ENCODE data around the gene TBL3.

DNA sequence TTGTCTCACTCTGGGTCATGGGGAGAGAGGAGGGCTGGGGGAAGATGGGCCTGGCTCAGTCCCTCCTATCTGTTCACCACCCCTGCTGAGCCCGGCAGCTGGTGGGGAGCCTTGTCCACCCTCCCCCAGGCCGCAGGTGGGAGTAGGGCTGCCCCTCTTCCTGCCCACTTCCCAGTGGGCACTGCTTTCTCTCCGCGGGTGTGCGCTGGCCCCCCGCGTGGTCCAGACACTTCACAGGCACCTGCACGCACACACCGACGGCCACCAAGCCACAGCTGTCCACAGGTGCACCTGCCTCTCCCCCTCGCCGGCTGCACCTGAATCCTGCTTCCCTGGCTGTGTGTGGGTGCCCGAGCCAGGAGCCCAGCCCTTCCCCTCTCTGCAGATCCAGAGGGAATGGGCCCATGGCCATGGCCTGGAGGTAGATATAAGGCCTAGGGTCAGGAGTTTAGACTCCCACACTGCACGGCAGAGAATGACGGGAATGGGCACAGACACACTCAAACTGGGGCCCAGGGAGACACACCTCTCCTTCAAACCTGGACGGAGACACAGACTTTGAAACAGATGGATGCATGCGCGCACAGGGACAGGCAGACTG, 56.9 kb downstream of the TBL3 start:
- TF ChIP-seq, protein P1, sequence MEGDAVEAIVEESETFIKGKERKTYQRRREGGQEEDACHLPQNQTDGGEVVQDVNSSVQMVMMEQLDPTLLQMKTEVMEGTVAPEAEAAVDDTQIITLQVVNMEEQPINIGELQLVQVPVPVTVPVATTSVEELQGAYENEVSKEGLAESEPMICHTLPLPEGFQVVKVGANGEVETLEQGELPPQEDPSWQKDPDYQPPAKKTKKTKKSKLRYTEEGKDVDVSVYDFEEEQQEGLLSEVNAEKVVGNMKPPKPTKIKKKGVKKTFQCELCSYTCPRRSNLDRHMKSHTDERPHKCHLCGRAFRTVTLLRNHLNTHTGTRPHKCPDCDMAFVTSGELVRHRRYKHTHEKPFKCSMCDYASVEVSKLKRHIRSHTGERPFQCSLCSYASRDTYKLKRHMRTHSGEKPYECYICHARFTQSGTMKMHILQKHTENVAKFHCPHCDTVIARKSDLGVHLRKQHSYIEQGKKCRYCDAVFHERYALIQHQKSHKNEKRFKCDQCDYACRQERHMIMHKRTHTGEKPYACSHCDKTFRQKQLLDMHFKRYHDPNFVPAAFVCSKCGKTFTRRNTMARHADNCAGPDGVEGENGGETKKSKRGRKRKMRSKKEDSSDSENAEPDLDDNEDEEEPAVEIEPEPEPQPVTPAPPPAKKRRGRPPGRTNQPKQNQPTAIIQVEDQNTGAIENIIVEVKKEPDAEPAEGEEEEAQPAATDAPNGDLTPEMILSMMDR (IDR thresholded peaks at IDR 0.05): no peak
- no peak for TF ChIP-seq POLR2A (IDR thresholded peaks at IDR 0.05)
